Stimulated activated CD4-positive, alpha-beta T cell treated with anti-CD3 and anti-CD28 coated beads, TNF-alpha, amount 100 ng/mL, for 24 hours (primary cell): ENCODE results near the gene C8A.

ENCODE experiments used
- DNase-seq, 3 experiments: peaks; one replicate each; pipeline ENCODE4 v3.0.0-alpha.2; 2020; ENCODE audit warnings: low read depth in 3 of 3

C8A gene

GRCh38 chr1:56925193-56925592 is 70.6 kb downstream of the C8A start:
- DNase-seq = no peak

- no peak for DNase-seq
Measured at GRCh38 chr1:56927171-56927570, 72.6 kb downstream of the C8A start.

- DNase-seq = no peak
Measured at GRCh38 chr1:56927986-56928385, 73.4 kb downstream of the C8A start.

DNA sequence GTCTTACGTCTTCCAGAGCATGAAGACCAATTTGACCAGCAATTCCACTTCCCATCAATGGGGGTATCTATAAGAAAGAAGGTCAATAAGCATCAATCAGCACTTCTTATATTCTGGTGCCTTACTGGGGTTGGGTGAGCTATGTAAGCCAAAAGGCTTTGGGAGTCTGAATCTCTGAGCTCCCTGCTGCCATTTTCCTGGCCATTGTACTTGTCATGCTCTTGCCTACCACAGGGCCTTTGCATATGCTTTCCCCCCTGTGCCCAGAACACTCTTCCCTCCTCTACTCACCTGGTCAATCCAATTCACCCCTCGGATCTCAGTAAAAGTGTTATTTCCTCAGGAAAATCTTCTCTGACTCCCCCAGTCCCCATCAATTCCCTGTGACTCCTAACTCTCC is 74.9 kb downstream of the C8A start:
- no peak for DNase-seq

GRCh38 chr1:56931211-56931610 is 76.6 kb downstream of the C8A start:
- no peak for DNase-seq

DNA sequence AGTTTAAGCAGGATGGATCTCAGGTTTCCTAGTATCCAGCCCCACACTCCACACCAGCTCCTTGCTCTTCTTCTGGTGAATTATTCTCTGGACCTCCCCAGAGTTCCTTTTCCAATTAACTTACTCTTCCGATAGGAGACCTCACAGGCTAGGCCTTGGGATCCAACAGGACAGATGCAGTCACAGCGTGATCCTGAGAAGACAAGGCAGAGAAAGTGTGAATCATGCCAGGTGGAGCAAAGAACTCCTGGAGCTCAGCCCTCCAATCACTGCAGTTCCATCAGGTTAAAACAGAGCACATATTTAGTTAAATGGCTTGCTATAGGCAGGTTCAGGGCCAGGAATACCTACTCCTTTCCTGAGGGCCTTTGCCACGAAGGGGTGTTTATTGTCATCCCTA is 77.1 kb downstream of the C8A start:
- no peak for DNase-seq

GRCh38 chr1:56933161-56933560 is 78.6 kb downstream of the C8A start:
- DNase-seq = no peak

DNA sequence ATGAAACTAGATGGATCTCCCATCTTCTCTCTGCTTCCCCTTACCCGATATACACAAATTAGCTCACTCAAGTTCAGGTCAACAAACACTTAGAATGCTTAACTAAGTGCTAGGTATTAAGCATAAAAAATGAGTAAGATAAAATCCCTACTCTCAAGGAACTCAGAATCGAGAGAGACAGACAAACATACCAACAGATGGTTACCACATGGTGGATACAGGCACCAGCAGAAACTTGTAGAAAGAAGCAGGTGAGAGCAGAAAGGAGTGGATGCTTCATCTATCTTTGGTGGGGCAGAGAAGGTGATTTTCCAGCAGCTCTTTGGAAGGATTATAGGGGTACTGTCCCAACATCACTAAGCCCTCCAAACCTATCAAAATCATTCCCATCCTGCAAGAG is 79.0 kb downstream of the C8A start:
- DNase-seq = no peak

DNA sequence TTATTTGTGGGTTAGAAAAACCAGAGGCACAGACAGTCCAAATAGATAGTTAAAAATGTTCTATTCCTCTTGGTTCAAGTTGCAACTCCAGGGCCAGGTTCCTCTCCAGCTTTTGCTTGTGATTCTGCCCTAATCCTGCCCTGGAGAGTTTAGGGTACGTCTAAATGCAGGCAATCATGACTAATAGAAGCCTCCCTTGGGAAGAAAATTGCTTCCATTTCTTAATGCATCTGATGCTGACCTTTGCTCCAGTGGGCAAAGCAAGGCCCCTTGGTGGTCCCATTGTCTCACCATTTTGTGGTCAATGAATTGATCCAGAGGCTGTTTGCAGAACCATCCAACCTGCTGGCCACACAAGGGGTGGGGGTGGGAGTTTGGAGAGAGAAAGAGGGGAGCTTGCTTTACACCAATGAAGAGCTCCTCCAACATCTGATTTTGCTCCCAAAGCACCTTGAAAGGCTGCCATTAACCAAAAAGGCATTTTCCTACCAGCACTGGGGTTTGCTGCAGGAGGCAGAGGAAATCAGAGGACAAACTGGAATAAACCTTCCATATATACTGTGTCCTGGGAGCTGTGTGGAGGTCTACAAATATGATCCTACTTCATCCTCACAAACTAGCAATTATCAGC is 79.9 kb downstream of the C8A start:
- no peak for DNase-seq

- no peak for DNase-seq
Measured at GRCh38 chr1:56938646-56939045, 84.0 kb downstream of the C8A start.

DNA sequence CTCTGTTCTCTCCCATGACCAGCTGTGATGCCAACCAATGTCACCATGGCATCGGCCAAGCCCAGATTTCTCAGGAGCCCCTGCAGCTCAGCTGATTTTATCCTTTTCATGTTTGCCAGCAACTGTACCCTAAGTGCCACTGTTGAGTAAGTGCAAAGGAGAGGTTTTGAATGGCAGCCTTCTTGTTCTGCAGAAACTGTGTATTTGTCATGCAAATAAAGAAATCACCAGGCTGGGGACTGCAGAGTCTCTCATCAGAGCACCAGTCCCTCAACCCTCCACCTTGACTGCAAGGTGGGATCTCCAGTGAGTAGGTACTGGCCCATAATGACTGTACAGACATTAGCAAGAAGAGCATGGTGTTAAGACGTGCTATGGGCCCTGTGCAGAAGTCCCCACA is 84.6 kb downstream of the C8A start:
- DNase-seq = no peak

- DNase-seq = no peak
Measured at GRCh38 chr1:56940039-56940438, 85.4 kb downstream of the C8A start.

GRCh38 chr1:56948403-56949023 is 93.9 kb downstream of the C8A start:
- DNase-seq = no peak

- DNase-seq = no peak
Measured at GRCh38 chr1:56952501-56952900, 97.9 kb downstream of the C8A start.

- DNase-seq = no peak
Measured at GRCh38 chr1:56953386-56953785, 98.8 kb downstream of the C8A start.

- DNase-seq = no peak
Measured at GRCh38 chr1:56954664-56955063, 100.1 kb downstream of the C8A start.

GRCh38 chr1:56957931-56958330 is 103.3 kb downstream of the C8A start:
- no peak for DNase-seq

GRCh38 chr1:56958526-56958925 is 103.9 kb downstream of the C8A start:
- DNase-seq = no peak

GRCh38 chr1:56961426-56961825 is 106.8 kb downstream of the C8A start:
- no peak for DNase-seq

GRCh38 chr1:56963667-56964066 is 109.1 kb downstream of the C8A start:
- no peak for DNase-seq

- no peak for DNase-seq
Measured at GRCh38 chr1:56964349-56965017, 109.9 kb downstream of the C8A start.

GRCh38 chr1:56965191-56965590 is 110.6 kb downstream of the C8A start:
- no peak for DNase-seq

DNA sequence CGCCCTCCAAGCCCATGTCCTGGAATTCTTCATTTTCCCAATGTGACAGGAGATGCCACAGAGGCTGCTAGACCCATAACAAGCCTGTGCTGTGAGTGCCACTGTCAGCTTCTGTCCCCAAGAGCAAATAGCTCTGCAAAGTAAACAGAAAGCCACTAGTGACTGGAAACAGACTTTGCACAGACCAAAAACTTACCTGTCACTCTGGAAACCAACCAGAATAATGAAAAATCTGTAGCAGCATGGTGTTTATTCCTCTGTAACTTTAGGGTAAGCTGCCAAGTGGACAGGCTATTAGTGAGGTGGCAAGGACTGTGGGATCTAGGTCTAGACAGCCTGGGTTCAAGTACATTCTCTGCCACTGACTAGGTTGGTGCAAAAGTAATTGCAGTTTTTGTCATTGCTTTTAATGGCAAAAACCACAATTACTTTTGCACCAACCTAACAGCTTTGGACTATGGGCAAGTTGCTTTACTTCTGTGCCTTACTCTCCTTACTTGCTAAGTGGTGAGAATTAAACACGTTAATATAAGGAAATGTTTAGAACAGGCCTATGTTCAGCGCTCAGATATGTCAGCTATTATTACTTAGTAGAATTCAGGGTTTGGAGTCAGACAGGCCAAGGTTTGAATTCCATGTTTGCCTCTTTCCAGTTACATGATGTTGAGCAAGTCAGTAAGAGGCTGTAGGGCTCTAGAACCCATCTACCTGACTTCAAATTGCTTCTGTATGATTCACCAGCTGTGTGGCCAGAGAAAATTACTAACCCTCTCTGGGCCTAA is 111.5 kb downstream of the C8A start, which contains the start of gene C8B:
Gene C8B, minus strand, starts transcription at position 100 of the 782 bp plus-strand sequence. Its CDS starts 67 bp downstream, at position 33.
- no peak for DNase-seq
